A673 (cell line): ENCODE data around the gene IDNK. TPM values are rescaled to one million over a fixed set of nuclear protein-coding genes. Genes with fewer than 3 reads are reported as not detected.

Experiments
- BruUV-seq: library from RNA; stranded (reverse); fragments of 400-500 nt; replicated peaks from 2 replicates; lab custom pipeline; 2021; lab: Mats Ljungman, UMichigan
- CTCF ChIA-PET: fragments of 300-600 bp; sonication (Branson Sonifier 250); formaldehyde crosslinking; loops from one replicate; lab custom pipeline; 2022; ENCODE audit warnings: antibody characterized with exemption; lab: Charles Lee
- POLR2A ChIA-PET: fragments of 300-600 bp; sonication (Branson Sonifier 250); formaldehyde crosslinking; loops from one replicate; lab custom pipeline; 2022; ENCODE audit warnings: antibody characterized with exemption; ENCODE audit not compliant: low non-redundant PET; lab: Charles Lee
- DNase-seq: peaks from one replicate; pipeline ENCODE4 v3.0.0-alpha.2; 2015; ENCODE audit warnings: low spot score
- H3K27ac ChIP-seq: fragments of 200-600 bp; sonication (generic); 2 replicates; pipeline ENCODE4 v1.5.1; 2016; ENCODE audit warnings: mixed run types, low read depth, mild to moderate bottlenecking, mixed read lengths, antibody characterized with exemption, low read length; ENCODE audit not compliant: poor library complexity, severe bottlenecking
- H3K27me3 ChIP-seq: fragments of 200-600 bp; sonication (generic); replicated peaks from 2 replicates; pipeline ENCODE4 v1.6.1; 2017; ENCODE audit warnings: mixed run types, low read depth, mild to moderate bottlenecking, mixed read lengths, antibody characterized with exemption, low read length; ENCODE audit not compliant: insufficient read depth, poor library complexity
- H3K36me3 ChIP-seq: fragments of 200-600 bp; sonication (generic); 2 replicates; pipeline ENCODE4 v1.6.1; 2016; ENCODE audit warnings: mixed run types, mild to moderate bottlenecking, mixed read lengths, antibody characterized with exemption, low read length; ENCODE audit not compliant: insufficient read depth, poor library complexity, severe bottlenecking
- H3K4me1 ChIP-seq: fragments of 200-600 bp; sonication (generic); 2 replicates; pipeline ENCODE4 v1.6.1; 2017; ENCODE audit warnings: mixed run types, mild to moderate bottlenecking, mixed read lengths, antibody characterized with exemption, low read length; ENCODE audit not compliant: insufficient read depth, poor library complexity, severe bottlenecking
- H3K4me3 ChIP-seq: fragments of 200-600 bp; sonication (generic); 2 replicates; pipeline ENCODE4 v1.5.1; 2016; ENCODE audit warnings: low read depth, mixed run types, mild to moderate bottlenecking, mixed read lengths, low read length; ENCODE audit not compliant: poor library complexity, severe bottlenecking
- H3K9me3 ChIP-seq: fragments of 200-600 bp; sonication (generic); 2 replicates; pipeline ENCODE4 v1.6.1; 2016; ENCODE audit warnings: mixed run types, low read depth, mild to moderate bottlenecking, mixed read lengths, antibody characterized with exemption, low read length; ENCODE audit not compliant: poor library complexity, severe bottlenecking
- EZH2 ChIP-seq: fragments of 200-600 bp; sonication (generic); IDR thresholded peaks from 2 replicates; pipeline ENCODE4 v1.6.1; 2017; ENCODE audit warnings: borderline replicate concordance, low read depth, mild to moderate bottlenecking, mixed read lengths, antibody characterized with exemption, low read length; ENCODE audit not compliant: poor library complexity, severe bottlenecking
- intact Hi-C: fragments of 100-400 bp; cut with micrococcal nuclease; formaldehyde crosslinking; loops from one replicate; pipeline ENCODE4 v1.10.0; 2022; ENCODE audit not compliant: unreplicated experiment
- total RNA-seq: library from RNA; stranded (reverse); gene quantifications from 2 replicates; pipeline ENCODE4 v1.2.3, GENCODE V29; 2021
- TF ChIP-seq, protein P1 (sequence below): fragments of 300-800, 200-600 bp; sonication (generic); conservative IDR thresholded peaks from 2 replicates; pipeline ENCODE4 v1.5.1; 2017; ENCODE audit warnings: low read depth, mild to moderate bottlenecking, antibody characterized with exemption, low read length, moderate library complexity, mixed read lengths

Gene IDNK
- total RNA-seq, 1 experiment from 2014 or later = 1.6 TPM

DNA sequence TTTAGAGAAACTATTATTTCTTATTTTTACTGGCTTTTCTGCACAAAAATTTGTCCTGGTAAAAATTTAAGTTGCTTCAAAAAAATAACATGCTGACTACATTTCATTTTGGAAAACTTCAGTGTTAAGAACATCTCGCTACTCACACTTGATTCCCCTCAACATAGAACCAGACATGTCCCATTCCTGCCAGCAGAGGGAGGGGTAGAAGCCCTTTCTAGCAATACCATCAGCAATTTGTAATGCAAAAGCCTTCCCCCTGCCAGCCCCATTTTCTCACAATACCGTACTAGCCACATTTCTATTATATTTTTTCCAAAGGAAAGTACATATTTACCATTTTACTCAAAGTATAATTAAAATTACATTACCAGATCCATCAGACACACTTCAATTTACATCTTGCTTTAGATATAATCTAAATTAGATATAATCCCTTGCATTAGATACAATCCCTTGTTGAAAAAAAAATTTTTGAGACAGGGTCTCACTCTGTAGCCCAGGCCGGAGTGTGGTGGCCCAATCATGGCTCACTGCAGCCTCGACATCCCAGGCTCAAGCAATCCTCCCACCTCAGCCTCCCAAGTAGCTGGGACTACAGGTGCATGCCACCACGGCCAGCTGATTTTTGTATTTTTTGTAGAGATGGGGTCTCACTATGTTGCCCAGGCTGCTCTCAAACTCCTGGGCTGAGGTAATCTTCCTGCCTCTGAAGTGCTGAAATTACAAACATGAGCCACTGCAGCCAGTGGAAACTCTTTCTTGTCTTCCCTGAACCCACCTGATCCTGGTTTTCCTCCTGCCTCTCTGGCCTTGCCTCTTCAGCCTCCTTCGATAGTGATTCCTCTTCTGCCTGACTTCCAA lies 39.6 kb upstream of the IDNK start:
- BruUV-seq = no TSS peak
- intact Hi-C loops = no loop called here
- peaks cover 10% of the 10 kb centered on the region for H3K9me3 ChIP-seq
- H3K27me3 ChIP-seq = no peaks in the 10 kb centered on the region
- no peak overlapping the region for H3K27ac ChIP-seq
- H3K36me3 ChIP-seq = no peaks in the 10 kb centered on the region
- peak; percentile 76 for DNase-seq
- no peaks in the 10 kb centered on the region for H3K4me1 ChIP-seq
- ChIA-PET CTCF (no interaction called here), POLR2A (no interaction called here)
- no peak overlapping the region for H3K4me3 ChIP-seq
- TF ChIP-seq, protein P1, sequence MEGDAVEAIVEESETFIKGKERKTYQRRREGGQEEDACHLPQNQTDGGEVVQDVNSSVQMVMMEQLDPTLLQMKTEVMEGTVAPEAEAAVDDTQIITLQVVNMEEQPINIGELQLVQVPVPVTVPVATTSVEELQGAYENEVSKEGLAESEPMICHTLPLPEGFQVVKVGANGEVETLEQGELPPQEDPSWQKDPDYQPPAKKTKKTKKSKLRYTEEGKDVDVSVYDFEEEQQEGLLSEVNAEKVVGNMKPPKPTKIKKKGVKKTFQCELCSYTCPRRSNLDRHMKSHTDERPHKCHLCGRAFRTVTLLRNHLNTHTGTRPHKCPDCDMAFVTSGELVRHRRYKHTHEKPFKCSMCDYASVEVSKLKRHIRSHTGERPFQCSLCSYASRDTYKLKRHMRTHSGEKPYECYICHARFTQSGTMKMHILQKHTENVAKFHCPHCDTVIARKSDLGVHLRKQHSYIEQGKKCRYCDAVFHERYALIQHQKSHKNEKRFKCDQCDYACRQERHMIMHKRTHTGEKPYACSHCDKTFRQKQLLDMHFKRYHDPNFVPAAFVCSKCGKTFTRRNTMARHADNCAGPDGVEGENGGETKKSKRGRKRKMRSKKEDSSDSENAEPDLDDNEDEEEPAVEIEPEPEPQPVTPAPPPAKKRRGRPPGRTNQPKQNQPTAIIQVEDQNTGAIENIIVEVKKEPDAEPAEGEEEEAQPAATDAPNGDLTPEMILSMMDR = peak; percentile 90
- no peak for TF ChIP-seq EZH2

- intact Hi-C loops = no loop called here
- DNase-seq = peak; percentile 6
- Histone ChIP-seq H3K27ac (no peak overlapping the region), H3K4me1 (no peaks in the 10 kb centered on the region), H3K36me3 (no peaks in the 10 kb centered on the region), H3K27me3 (no peaks in the 10 kb centered on the region), H3K4me3 (no peak overlapping the region), H3K9me3 (no peaks in the 10 kb centered on the region)
- POLR2A ChIA-PET = no interaction called here
- CTCF ChIA-PET = no interaction called here
- TF ChIP-seq, protein P1 = no peak
- no peak for TF ChIP-seq EZH2
- BruUV-seq = no TSS peak
Observed at GRCh38 chr9:83584995-83585394, 37.9 kb upstream of the IDNK start.

GRCh38 chr9:83588256-83588655 lies 34.7 kb upstream of the IDNK start:
- H3K27ac ChIP-seq = no peak overlapping the region
- H3K4me3 ChIP-seq = no peak overlapping the region
- H3K27me3 ChIP-seq = no peaks in the 10 kb centered on the region
- POLR2A ChIA-PET = no interaction called here
- DNase-seq = no peak
- H3K4me1 ChIP-seq = no peaks in the 10 kb centered on the region
- no peaks in the 10 kb centered on the region for H3K9me3 ChIP-seq
- CTCF ChIA-PET = no interaction called here
- no TSS peak for BruUV-seq
- no peak for TF ChIP-seq EZH2
- TF ChIP-seq, protein P1 = no peak
- intact Hi-C loops = no loop called here
- no peaks in the 10 kb centered on the region for H3K36me3 ChIP-seq
